Neural cell (in vitro differentiated cells): Measurements from ENCODE around the gene PLA2G4F.

Experiments
- CTCF ChIP-seq: fragments of 450-650 bp; IDR thresholded peaks from 2 replicates; pipeline ENCODE4 v1.5.1; 2014; ENCODE audit warnings: antibody characterized with exemption, mild to moderate bottlenecking, moderate library complexity; ENCODE audit not compliant: poor library complexity, severe bottlenecking
- EP300 ChIP-seq: fragments of 450-650 bp; conservative IDR thresholded peaks from 2 replicates; pipeline ENCODE4 v1.6.1; 2014; ENCODE audit warnings: antibody characterized with exemption, mild to moderate bottlenecking, moderate library complexity; ENCODE audit not compliant: poor library complexity, severe bottlenecking
- EZH2 ChIP-seq: fragments of 200-600, 300-800 bp; shearing (Covaris generic), sonication (generic); IDR thresholded peaks from 2 replicates; pipeline ENCODE4 v1.6.1; 2014; ENCODE audit warnings: antibody characterized with exemption, low read length, borderline replicate concordance, mild to moderate bottlenecking; ENCODE audit not compliant: insufficient read depth, poor library complexity, severe bottlenecking
- POLR2AphosphoS5 ChIP-seq: IDR thresholded peaks from 2 replicates; pipeline ENCODE4 v1.6.1; 2012
- RAD21 ChIP-seq: fragments of 450-650 bp; conservative IDR thresholded peaks from 2 replicates; pipeline ENCODE4 v1.6.1; 2014; ENCODE audit warnings: antibody characterized with exemption, mild to moderate bottlenecking, moderate library complexity
- REST ChIP-seq: IDR thresholded peaks from 2 replicates; pipeline ENCODE4 v1.6.1; 2012; ENCODE audit warnings: borderline replicate concordance
- SMC3 ChIP-seq: fragments of 450-650 bp; conservative IDR thresholded peaks from 2 replicates; pipeline ENCODE4 v1.6.1; 2014; ENCODE audit warnings: antibody characterized with exemption, mild to moderate bottlenecking, moderate library complexity; ENCODE audit not compliant: poor library complexity
- TAF1 ChIP-seq: IDR thresholded peaks from 2 replicates; pipeline ENCODE4 v1.6.1; 2012; ENCODE audit warnings: low read depth

GRCh38 chr15:42108189-42108588 lies 48.2 kb downstream of the PLA2G4F start:
- TF ChIP-seq RAD21, result no peak
- TF ChIP-seq CTCF, result no peak
- TF ChIP-seq SMC3, result no peak
- no peak for TF ChIP-seq REST
- TF ChIP-seq POLR2AphosphoS5, result no peak
- no peak for TF ChIP-seq EZH2
- TF ChIP-seq EP300, result no peak
- no peak for TF ChIP-seq TAF1
